ENCODE data around the gene AGBL4.

DNA sequence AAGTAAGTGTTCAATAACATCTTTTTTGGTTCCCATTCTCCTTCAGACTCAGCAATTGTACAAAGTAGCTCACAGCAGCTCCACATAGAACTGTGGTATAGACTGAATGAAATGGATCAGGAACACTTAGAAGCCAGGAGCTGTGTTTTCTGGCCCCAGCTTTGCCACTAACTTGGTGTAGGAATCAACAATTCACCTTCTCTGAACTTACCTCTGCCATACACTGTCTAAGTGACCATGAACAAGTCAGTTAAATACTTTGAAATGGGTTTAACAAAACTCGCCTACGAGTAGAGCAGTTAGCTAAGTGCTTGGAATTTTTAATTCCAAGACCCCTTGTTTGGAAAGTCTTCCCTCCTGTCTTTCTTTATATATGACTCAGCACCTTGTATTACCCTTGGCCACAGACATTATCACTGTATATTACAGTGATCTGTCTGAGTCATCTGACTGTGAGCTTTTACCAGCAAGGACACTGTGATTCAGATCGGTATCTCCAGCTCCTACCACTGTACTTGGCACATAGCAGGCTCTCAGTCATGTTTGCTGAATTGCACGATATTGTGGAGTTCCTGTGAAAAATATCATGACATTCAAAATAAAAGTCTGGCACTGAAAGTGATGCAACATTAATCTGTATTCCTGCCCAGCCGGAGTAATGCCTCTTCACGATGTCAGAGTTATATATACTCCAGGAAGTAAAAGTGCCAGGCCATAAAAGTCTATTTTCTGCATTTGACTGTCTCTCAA is 1145.4 kb downstream of the AGBL4 start:
- no peak for TF ChIP-seq YY1 (IDR thresholded peaks at IDR 0.05; ENCODE audit: insufficient read depth, insufficient replicate concordance, low read depth, low read length)
- TF ChIP-seq RAD21 (CRISPR knock-in tag; IDR thresholded peaks at IDR 0.05): no peak
- TF ChIP-seq, protein P1, sequence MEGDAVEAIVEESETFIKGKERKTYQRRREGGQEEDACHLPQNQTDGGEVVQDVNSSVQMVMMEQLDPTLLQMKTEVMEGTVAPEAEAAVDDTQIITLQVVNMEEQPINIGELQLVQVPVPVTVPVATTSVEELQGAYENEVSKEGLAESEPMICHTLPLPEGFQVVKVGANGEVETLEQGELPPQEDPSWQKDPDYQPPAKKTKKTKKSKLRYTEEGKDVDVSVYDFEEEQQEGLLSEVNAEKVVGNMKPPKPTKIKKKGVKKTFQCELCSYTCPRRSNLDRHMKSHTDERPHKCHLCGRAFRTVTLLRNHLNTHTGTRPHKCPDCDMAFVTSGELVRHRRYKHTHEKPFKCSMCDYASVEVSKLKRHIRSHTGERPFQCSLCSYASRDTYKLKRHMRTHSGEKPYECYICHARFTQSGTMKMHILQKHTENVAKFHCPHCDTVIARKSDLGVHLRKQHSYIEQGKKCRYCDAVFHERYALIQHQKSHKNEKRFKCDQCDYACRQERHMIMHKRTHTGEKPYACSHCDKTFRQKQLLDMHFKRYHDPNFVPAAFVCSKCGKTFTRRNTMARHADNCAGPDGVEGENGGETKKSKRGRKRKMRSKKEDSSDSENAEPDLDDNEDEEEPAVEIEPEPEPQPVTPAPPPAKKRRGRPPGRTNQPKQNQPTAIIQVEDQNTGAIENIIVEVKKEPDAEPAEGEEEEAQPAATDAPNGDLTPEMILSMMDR (CRISPR knock-in tag; IDR thresholded peaks at IDR 0.05): no peak
- no peak for TF ChIP-seq SMAD3 (CRISPR knock-in tag; IDR thresholded peaks at IDR 0.05)
- TF ChIP-seq FOSL2 (CRISPR knock-in tag; IDR thresholded peaks at IDR 0.05): no peak
- TF ChIP-seq ERF (CRISPR knock-in tag; IDR thresholded peaks at IDR 0.05): no peak
- no peak for TF ChIP-seq CBX5 (CRISPR knock-in tag; IDR thresholded peaks at IDR 0.05; ENCODE audit: borderline replicate concordance)
- no peak for TF ChIP-seq ZFX (CRISPR knock-in tag; IDR thresholded peaks at IDR 0.05; ENCODE audit: low read depth)
- no peak for TF ChIP-seq ZBTB26 (CRISPR knock-in tag; IDR thresholded peaks at IDR 0.05; ENCODE audit: borderline replicate concordance)
- no peak for TF ChIP-seq POGZ (CRISPR knock-in tag; IDR thresholded peaks at IDR 0.05)
- no peak for TF ChIP-seq ZNF501 (CRISPR knock-in tag; IDR thresholded peaks at IDR 0.05)
